Adrenal gland (tissue), 12 donors: Measurements from ENCODE around the gene STPG4. TPM values are rescaled to one million over a fixed set of nuclear protein-coding genes. Genes with fewer than 3 reads are reported as not detected.
A peak's percentile ranks its signal among the peaks of the same experiment; 100 is the strongest.

ENCODE experiments used
- DNase-seq, 7 donors: peaks; one replicate each; pipeline ENCODE4 v3.0.0-alpha.2; 2019 to 2020
- H3K27ac ChIP-seq, 5 donors: fragments of 200-600 bp; sonication (generic) in 4 of 5; 1 replicate in 3 of 5; 2 replicates in 2 of 5; pipeline versions ENCODE4 v1.5.1 to v1.8.0; 2016 to 2020; ENCODE audit warnings: mild to moderate bottlenecking in 1 of 5
- H3K27me3 ChIP-seq: fragments of 200-600 bp; 2 replicates; pipeline ENCODE4 v1.8.0; 2021
- H3K36me3 ChIP-seq, 2 donors: fragments of 200-600 bp; replicated peaks in 1 of 2; 1 replicate in 1 of 2; 2 replicates in 1 of 2; pipeline versions ENCODE4 v1.5.1 to v1.8.0; 2018 to 2022
- H3K4me1 ChIP-seq, 2 donors: fragments of 200-600 bp; replicated peaks in 1 of 2; 1 replicate in 1 of 2; 2 replicates in 1 of 2; pipeline versions ENCODE4 v1.5.1 to v1.8.0; 2018 to 2021
- H3K4me3 ChIP-seq, 4 donors: fragments of 200-600 bp; sonication (generic) in 3 of 4; one replicate each; pipeline ENCODE4 v1.5.1; 2016 to 2018
- H3K9me3 ChIP-seq, 3 donors: fragments of 200-600 bp; sonication (generic) in 1 of 3; replicated peaks in 1 of 3; 1 replicate in 2 of 3; 2 replicates in 1 of 3; pipeline versions ENCODE4 v1.5.1 to v1.8.0; 2016 to 2021
- CTCF ChIP-seq, 6 experiments: fragments of 450-650 bp in 4 of 6; fragments of 200-600 bp in 2 of 6; sonication (generic) in 1 of 6; IDR thresholded peaks; 1 replicate in 5 of 6; 2 replicates in 1 of 6; pipeline versions ENCODE4 v1.5.1 to v1.8.0; 2016 to 2021; ENCODE audit warnings: antibody characterized with exemption in 6 of 6, mild to moderate bottlenecking in 2 of 6, moderate library complexity in 1 of 6
- POLR2A ChIP-seq, 2 donors: fragments of 450-650 bp; IDR thresholded peaks; one replicate each; pipeline ENCODE4 v1.6.1; 2017; ENCODE audit warnings: antibody characterized with exemption in 2 of 2, mild to moderate bottlenecking in 2 of 2, moderate library complexity in 1 of 2
- WGBS, 4 donors: extraction: QIAGEN DNeasy Blood & Tissue Kit in 2 of 4; methylation state at CpG; one replicate each; pipeline versions ENCODE4 v1.1.5 to v1.1.7; 2013 to 2017; 5-methylcytosine and 5-hydroxymethylcytosine counted together
- intact Hi-C, 2 donors: fragments of 100-400 bp; cut with DNase I; formaldehyde crosslinking; loops; one replicate each; pipeline versions ENCODE4 v1.14.1 to v1.15.0; 2022 to 2023
- polyA plus RNA-seq, 3 donors: library from polyadenylated mRNA; stranded (reverse); fragments of 200-250 nt in 2 of 3; fragments of 350-450 nt in 1 of 3; fragmentation: Illumina TruSeq in 1 of 3; extraction: RNeasy Lipid Tissue Mini Kit (QIAGEN cat#74804) in 1 of 3; gene quantifications; one replicate each; pipeline ENCODE4 v1.2.3, GENCODE V29; 2013 to 2014
- total RNA-seq, 9 donors: library from RNA; depleted of rRNA in 4 of 9; stranded (reverse); fragments of >200 nt in 4 of 9; fragments of 120-200 nt in 1 of 9; fragmentation: NEBNext Ultra II Directional in 1 of 9; extraction: Animal tissue kit (Norgen Biotek cat#: 25700) in 1 of 9; gene quantifications; one replicate each; pipeline versions ENCODE4 v1.1.0 to v1.2.4, GENCODE V29; 2013 to 2023
- donor health status: healthy with polysubstance abuse.
- donor health status: Bipolar disorder and iron deficiency.
- donor health status: DM: yes; HTN: yes; CAD: no.
- donor health status: DM: no; HTN: no; CAD: no.
- donor health status: DM: no; HTN: no; CAD: no.
- donor health status: DM: yes; HTN: yes; CAD: no.

Gene STPG4
- total and polyA plus RNA-seq, 12 donors = 0.24 to 0.28 TPM; not detected in 10

GRCh38 chr2:47089083-47089464 is 66.0 kb downstream of the STPG4 start:
- H3K4me1 ChIP-seq = peaks cover 5 to 50% of the 10 kb centered on the region in 2 donors
- H3K27me3 ChIP-seq = no peaks in the 10 kb centered on the region
- no peaks in the 10 kb centered on the region for H3K36me3 ChIP-seq
- no peak overlapping the region for H3K4me3 ChIP-seq
- TF ChIP-seq POLR2A (IDR thresholded peaks at IDR 0.05) (no peak), CTCF (IDR thresholded peaks at IDR 0.05) (no peak)
- H3K27ac ChIP-seq = peak overlapping the region in 3 of 5 donors; percentile 21 to 65 (median 58)
- peak in 1 of 7 donors; percentile 53 for DNase-seq
- WGBS, 4 donors = 76 to 86% (median 77%) methylated on average over 6 of the region's 6 CpGs
- intact Hi-C loops = no loop called here
- no peaks in the 10 kb centered on the region for H3K9me3 ChIP-seq

GRCh38 chr2:47088371-47089082 is 66.6 kb downstream of the STPG4 start:
- Histone ChIP-seq H3K4me3 (no peak overlapping the region), H3K4me1 (peaks cover 5 to 56% of the 10 kb centered on the region in 2 donors), H3K9me3 (no peaks in the 10 kb centered on the region), H3K27ac (peak overlapping the region in 3 of 5 donors; percentile 21 to 65 (median 58)), H3K27me3 (no peaks in the 10 kb centered on the region), H3K36me3 (no peaks in the 10 kb centered on the region)
- peak in 3 of 7 donors; percentile 37 to 86 (median 46) for DNase-seq
- no peak for TF ChIP-seq POLR2A (IDR thresholded peaks at IDR 0.05)
- TF ChIP-seq CTCF (IDR thresholded peaks at IDR 0.05) = peak in 1 of 6 experiments; percentile 11
- 46 to 60% (median 56%) methylated on average over 4 to 5 of the region's 5 CpGs for WGBS, 4 donors
- intact Hi-C loops = no loop called here

GRCh38 chr2:47087051-47087450 is 68.1 kb downstream of the STPG4 start:
- TF ChIP-seq CTCF (IDR thresholded peaks at IDR 0.05) (no peak), POLR2A (IDR thresholded peaks at IDR 0.05) (no peak)
- H3K4me1 ChIP-seq = peaks cover 5 to 63% of the 10 kb centered on the region in 2 donors
- H3K4me3 ChIP-seq = no peak overlapping the region
- peak overlapping the region in 3 of 5 donors; percentile 12 to 83 (median 82) for H3K27ac ChIP-seq
- 69 to 72% (median 71%) methylated on average over 1 to 3 of the region's 3 CpGs for WGBS, 4 donors
- no peaks in the 10 kb centered on the region for H3K9me3 ChIP-seq
- no peaks in the 10 kb centered on the region for H3K27me3 ChIP-seq
- peak in 1 of 7 donors; percentile 52 for DNase-seq
- no peaks in the 10 kb centered on the region for H3K36me3 ChIP-seq
- intact Hi-C loops = no loop called here

- 41 to 51% (median 44%) methylated on average over 6 of the region's 6 CpGs for WGBS, 4 donors
- DNase-seq = peak in 4 of 7 donors; percentile 51 to 93 (median 54)
Measured at GRCh38 chr2:47086571-47086970, 68.5 kb downstream of the STPG4 start.

More at GRCh38 chr2:47086571-47086970, 68.5 kb downstream of the STPG4 start:
- no peak for TF ChIP-seq POLR2A (IDR thresholded peaks at IDR 0.05)
- no peak for TF ChIP-seq CTCF (IDR thresholded peaks at IDR 0.05)
- H3K4me3 ChIP-seq = no peak overlapping the region
- intact Hi-C loops = no loop called here
- no peaks in the 10 kb centered on the region for H3K36me3 ChIP-seq
- peak overlapping the region in 4 of 5 donors; percentile 12 to 83 (median 62) for H3K27ac ChIP-seq
- H3K27me3 ChIP-seq = no peaks in the 10 kb centered on the region
- H3K4me1 ChIP-seq = peaks cover 5 to 63% of the 10 kb centered on the region in 2 donors
- H3K9me3 ChIP-seq = no peaks in the 10 kb centered on the region
